DMS53 treated with DMSO at 0.1 percent for 48 hours (cell line): ENCODE data around the gene THUMPD3.

Source experiments
- DNase-seq: peaks from one replicate; lab custom pipeline; 2025; ENCODE audit not compliant: unreplicated experiment; lab: John Stamatoyannopoulos, UW

The THUMPD3 gene

GRCh38 chr3:9396632-9397331 is 33.9 kb downstream of the THUMPD3 start:
- peak; percentile 71 for DNase-seq

- peak; percentile 42 for DNase-seq
These were observed 34.6 kb downstream of the THUMPD3 start, which contains the start of gene SETD5 for GRCh38 chr3:9397332-9397905. Gene SETD5 (plus strand): TSS chr3:9397615. CDS start chr3:9428939, 31,324 bp downstream.

- DNase-seq, result no peak
These were observed 35.2 kb downstream of the THUMPD3 start for GRCh38 chr3:9397906-9398699.

GRCh38 chr3:9398700-9399336 is 36.0 kb downstream of the THUMPD3 start:
- DNase-seq, result no peak

- DNase-seq, result no peak
These were observed 36.5 kb downstream of the THUMPD3 start for GRCh38 chr3:9399337-9399703.

- DNase-seq, result peak; percentile 17
These were observed 36.9 kb downstream of the THUMPD3 start for GRCh38 chr3:9399746-9400145.

GRCh38 chr3:9400616-9401015 is 37.8 kb downstream of the THUMPD3 start:
- DNase-seq, result no peak

- DNase-seq, result no peak
These were observed 39.1 kb downstream of the THUMPD3 start for GRCh38 chr3:9401986-9402385.

GRCh38 chr3:9402410-9403228 is 39.8 kb downstream of the THUMPD3 start:
- no peak for DNase-seq

GRCh38 chr3:9403463-9403862 is 40.6 kb downstream of the THUMPD3 start:
- DNase-seq, result no peak

GRCh38 chr3:9404680-9405079 is 41.8 kb downstream of the THUMPD3 start:
- DNase-seq, result no peak

- DNase-seq, result no peak
These were observed 42.9 kb downstream of the THUMPD3 start for GRCh38 chr3:9405756-9406155.

GRCh38 chr3:9406856-9407626 is 44.2 kb downstream of the THUMPD3 start:
- no peak for DNase-seq

- no peak for DNase-seq
These were observed 45.2 kb downstream of the THUMPD3 start for GRCh38 chr3:9408061-9408460.

GRCh38 chr3:9408546-9408945 is 45.7 kb downstream of the THUMPD3 start:
- no peak for DNase-seq

- DNase-seq, result no peak
These were observed 47.4 kb downstream of the THUMPD3 start for GRCh38 chr3:9409981-9410854.

GRCh38 chr3:9411302-9411701 is 48.4 kb downstream of the THUMPD3 start:
- no peak for DNase-seq

- no peak for DNase-seq
These were observed 49.4 kb downstream of the THUMPD3 start for GRCh38 chr3:9412293-9412692.

- no peak for DNase-seq
These were observed 52.0 kb downstream of the THUMPD3 start for GRCh38 chr3:9414826-9415225.
